Activated CD8-positive, alpha-beta memory T cell treated with anti-CD3 and anti-CD28 coated beads, Interleukin-2, amount 50 U/mL, for 1 hour (primary cell): ENCODE measurements around the gene RALGDS.

ENCODE experiments used
- DNase-seq: peaks from one replicate; pipeline ENCODE4 v3.0.0-alpha.2; 2020; ENCODE audit errors: extremely low read depth

Gene RALGDS

DNA sequence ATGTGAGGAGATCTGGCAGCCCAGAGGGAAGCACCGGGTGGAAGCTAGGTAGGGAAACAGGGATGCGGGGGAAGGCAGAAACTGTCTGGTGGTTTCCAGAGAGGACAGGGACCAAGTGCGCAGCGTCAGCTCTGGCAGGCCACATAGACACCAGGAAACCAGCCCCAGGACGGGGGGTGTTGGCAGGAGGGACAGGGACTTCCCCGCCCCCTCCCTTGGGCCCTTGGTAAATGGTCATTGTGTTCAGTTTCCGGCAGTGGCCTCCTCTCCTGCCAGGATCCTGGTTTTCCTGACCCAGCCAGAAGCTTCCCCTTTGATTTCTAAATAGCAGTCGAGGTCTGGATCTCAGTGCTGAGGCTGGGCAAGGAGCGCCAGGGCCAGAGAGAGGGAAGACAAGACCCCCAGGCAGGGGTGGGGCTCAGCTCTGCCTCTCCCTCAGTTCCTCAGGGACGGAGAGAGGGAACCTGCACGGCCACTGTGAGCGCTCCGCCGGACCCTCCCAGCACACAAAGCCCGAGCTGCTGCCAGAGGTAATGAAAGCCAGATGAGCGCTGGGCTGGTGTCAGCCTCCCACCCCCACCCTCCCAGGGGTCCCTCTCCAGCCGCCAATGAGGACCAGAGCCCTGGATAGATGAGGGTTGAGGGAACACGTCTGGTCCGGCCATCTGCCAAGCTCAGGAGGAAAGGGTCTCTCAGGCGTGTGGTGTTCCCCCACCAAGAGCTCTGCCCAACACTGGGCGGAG, 1.8 kb downstream of the RALGDS start:
- DNase-seq = no peak

DNA sequence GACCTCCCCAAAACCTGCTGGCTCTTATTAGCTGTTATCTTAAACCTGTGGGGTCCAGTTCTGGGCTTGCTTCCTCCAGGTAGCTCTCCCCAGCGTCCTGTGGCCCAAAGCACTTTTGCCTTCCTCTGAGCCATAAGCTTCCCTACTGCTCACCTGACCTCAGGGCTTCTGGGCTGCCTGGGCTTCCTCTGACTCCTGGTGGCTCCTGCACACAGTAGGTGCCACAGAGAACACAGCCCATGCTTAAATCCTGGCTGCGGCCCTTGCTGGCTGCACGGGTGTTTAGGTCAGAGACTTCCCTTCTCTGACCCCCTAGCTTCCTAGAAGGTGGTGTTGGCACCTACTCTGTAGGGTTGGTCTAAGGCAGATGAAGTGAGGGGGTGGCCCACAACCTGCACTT, 2.5 kb downstream of the RALGDS start:
- no peak for DNase-seq

DNA sequence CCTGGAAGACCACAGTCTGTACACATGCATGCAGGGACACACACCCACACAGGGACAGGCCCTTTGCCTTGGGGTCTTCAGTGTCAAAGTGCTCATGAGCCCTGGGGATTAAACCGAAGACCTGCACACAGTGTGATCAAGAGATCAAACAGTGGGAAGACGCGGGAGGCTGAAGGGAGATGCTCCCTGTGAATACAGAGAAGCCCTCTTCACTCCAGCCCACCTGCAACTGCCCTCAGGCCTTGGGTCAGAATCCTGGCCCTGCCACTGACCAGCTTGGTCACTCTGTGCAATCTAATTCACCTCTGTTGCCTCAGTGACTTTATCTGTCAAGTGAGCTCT, 2.9 kb downstream of the RALGDS start:
- no peak for DNase-seq

DNA sequence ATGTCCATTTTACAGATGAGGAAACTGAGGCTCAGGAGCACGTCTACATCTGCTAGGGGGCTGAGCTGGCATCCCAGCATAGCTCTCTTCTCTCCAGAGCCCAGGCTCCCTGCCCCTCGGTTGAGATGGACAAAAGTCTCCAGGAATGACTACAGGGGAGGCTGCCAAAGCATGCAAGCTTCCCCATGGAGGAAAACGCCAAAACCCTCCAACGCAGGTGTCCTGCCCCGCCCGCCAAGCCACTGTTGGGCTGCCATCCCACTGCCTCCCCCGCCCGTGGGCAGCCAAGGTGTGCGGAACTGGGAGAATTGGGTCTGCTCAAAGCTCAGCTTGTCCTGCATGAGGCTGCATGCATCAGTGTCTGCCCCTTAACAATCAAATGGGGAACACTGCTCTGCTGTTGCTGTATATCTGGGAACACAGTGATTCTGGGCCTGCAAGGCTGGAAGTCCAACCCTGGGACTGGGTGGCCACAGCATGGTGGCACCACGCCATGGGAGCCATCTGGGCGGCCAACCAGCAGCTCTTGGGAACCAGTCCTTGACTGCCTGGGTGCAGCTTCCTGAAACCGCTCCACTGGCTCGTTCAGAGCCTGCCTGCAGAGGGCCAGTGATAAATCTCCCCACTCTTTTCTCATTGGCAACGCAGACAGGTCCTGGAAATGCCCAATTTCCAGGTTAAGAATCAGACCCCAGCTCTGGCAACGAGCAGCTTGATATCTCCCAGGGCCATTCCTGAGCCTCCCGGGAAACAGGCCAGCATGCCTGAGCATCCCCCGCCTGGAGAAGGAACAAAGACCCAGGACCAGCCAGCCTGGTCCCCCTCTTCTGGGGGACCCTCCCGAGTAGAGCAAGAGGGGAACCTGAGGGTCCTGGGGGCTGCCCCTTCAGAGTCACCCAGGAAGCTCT, 3.5 kb downstream of the RALGDS start:
- DNase-seq = no peak

DNA sequence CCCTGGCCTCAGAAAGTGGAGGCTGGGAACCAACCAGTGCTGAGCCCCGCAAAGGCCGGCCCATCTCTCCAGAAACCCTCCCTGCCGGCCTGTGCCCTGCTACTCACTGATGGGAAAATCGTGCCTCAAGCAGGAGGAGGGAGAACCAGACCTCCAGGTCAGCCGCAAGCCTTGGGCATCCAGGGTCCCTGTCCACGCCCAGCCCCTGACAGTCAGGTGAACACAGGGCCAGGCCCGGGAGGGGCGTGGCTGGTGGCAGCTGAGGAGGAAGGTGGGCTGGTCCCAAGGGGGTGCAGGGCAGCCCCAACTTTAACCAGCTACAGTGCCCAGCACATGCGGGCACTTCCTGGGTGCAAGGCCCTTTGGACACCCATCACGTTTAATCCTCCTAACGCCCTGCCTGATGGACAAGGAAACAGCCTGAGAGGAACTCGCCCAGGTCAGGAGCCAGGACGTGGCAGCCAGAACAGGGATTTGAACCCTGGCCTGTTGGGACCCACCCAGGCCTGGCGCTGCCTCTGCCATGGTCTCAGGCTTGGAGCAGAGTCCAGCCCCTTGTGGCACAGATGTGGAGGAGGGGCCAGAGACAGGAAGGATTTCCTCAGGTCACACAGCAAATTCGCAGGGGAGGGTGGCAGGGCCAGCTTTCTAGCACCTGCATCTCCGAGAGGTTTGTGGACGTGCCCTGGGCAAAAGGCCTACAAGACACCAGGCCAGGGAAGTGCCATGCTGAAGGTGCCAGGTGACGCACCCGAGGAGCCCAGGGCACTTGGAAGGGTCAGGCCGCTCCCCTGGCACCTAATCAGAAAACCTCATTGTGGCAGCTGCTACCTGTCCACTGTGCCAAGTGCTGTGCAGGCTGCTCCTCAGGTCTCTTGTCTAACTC, 4.5 kb downstream of the RALGDS start:
- DNase-seq = no peak

DNA sequence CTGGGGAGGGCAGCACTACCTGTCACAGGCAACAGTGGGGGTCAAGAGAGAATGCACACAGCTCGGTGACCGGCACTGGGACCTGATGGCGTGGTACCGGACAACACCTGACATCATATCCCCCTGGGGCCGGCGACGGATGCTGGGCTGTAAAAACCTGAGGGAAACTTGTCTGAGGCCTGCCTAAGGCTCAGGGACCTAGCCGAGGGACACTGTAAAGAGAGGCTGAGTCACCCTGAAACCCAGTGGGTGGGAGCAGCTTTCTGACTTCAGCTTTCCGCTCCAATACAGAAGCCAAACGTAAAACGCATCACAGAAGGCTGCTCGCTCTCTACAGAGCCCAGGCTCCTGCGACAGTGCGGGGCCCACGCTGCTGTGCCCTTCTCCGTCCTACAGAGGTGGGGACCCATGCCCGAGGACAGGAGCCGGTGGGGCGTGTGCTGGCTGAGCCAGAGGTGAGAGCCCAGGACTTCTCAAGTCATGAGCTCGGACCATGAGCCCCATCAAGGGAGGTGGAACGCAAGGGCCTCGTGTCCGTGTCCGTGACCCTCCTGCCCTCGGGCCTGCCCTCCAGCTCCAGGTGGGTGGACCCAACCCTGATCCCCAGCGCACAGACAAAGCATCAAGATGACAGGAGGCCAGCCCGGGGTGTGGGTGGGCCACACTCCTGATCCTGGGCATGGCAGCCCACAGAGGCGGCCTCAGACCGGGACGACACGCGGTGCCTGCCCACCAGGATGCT, 5.3 kb downstream of the RALGDS start:
- DNase-seq = no peak

DNA sequence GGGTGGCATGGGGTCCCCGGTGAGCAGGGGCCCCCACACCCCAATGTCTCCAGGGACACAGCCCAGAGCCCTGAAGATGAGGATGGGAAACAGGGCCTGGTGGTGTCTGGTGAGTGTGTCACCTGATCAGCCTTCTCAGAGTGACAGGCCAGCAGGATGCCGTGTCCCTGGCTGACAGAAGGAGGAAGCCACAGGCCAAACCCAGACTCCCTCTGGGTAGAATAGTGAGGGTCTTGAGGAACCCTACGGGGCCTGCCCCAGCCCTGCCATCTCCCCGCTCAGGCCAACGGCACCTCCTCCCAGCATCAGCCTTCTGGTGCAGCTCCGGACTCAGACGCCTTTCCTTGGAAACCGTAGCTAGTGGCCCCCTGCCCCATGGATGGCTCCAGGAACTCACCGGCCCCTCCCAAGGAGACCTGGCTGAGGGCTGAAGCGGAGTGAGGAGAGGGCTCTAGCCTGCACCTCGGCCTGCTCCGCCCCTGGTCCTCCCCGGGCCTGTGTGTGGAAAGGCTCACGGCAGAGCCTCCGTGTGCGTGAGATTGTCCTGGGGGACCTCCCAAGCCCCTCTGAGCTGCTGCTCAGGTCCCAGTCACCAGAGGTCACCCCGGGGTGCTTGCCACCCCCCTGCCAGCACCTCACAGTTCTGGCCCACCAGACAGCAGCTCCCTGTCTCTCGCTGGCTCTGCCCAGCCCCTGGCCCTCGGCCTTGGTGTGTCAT, 6.0 kb downstream of the RALGDS start:
- no peak for DNase-seq

DNA sequence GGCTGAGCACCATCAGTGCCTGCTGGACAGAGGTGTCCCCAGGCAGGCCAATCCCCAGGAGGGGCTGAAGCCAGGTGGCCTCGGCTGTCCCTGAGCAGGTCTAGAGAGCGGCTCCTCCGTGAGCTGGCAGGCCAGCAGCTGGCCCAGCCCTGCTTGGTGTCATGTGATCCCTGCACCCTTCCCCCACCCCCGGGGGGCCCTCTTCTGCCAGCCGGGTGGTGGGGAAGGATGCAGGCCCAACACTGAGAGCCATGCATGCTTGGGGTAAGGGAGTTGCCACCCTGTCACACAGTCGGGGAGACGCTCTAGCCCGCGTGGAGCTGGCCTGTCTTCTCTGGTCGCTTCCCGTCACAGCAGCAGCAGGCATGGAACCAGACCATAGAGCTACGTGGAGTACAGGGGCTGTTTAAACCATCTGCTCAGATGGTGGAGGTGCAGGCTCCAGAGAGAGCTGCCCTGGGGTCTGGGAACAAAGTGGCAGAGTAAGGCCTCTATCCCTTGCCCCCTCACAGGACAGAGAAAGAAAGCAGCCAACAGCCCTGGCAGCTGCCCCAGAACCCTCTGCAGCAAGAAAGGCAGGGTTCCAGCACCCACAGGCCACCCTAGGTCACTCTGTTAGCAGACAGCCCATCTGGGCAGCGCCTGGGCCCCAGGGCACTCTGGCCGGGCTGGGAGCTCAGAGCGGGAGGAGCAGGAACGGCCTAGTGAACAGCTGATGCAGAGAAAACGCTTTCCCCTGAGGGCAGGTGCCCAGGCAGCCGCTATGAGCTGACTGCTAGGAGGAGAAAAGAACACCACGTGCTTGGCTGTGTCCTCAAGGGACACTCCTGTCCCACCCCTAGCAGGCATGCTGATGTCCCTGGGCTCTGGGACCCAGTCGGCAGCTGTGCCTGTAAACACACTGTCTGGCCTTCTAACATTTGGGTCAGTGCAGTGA, 6.8 kb downstream of the RALGDS start:
- DNase-seq = no peak

DNA sequence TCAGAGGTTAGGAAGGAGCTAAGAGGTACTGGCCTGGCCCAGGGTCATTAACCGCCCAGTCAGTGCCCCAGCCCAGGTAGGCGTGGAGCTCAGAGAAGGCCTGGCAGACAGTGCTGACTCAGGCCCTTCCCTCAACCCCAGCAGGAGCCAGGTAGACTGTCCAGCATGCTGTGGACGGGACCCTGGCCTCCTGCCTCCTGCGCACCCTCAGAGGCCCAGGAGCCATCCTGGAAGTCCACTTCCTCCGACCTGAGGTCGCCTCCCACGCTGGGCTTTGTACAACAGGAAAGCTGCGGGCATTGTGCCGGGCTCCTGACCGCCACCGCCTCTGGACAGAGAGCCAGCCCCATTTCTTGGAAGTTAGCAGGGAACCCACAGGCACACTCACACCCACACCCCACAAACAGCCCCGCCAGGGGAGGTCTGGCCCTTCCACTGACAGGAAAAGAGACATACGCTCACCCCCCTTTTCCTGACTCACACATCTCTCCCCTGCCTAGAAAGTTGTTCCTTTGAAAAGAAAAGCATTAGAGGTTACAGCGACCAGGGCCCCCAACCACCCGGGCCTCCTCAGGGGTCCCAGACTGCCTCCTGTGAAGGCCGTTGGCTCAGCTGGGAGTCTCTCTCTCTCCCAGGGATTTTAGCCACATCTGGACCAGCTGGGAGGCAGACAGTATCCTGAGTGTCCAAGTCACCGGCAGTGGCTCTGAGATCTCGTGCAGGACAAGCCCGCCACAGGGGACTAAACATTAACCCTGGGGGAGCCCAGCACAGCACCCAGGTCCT, 7.7 kb downstream of the RALGDS start:
- DNase-seq = no peak

DNA sequence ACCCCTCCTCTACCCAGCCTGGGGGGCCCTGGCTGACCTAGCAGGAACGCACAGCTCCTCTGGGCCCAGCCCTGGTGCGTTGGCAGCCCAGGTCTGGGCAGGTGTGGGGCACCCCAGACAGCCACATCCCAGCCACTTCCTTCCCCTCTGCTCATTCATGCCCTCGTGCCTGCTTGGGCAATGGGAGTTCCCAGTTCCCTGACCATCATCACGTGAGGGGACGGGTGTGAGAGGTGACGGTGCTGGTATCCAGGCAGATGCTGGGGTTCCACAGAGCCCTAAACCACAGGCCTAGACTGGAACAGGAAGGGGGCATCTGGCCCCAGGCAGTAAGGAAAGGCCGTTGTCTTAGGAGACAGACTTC, 8.4 kb downstream of the RALGDS start:
- no peak for DNase-seq

DNA sequence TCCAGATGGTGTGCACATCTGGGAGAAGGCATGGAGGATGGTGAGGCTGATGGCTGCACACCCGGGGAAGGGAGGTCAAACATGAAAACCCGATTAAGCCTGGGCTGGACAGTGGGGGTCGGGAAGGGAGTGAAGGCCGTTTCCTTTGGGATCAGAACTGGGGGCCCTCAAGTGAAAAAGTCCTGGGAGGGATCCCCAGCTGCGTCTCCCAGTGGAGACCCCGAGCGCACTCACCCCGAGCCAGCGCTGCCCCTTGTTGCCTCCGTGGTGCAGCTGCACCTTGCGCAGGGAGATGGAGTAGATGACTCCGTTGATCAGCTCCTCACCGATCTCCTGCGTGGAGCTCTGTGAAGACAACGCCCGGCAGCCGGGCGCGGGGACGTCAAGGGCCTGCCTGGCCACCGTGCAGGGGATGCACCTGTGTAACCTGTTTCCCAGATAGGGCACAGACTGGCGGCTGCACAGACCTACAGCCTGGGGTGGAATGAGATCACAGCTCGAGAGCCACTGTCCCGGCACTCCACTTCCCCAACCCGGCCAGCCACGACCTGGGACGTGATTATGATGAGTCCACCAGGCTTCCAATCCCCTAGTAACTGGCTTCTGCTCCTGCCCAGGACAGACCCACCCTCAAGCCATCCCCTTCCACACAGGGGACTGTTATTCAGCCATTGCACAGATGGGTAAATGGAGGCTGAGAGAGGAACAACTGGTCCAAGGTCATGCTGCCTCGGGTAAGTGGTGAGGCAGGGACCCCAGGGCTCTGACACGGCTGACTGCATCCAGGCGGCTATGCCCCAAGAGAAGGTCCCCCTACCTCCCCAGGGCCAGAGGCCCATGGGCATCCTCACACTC, 9.0 kb downstream of the RALGDS start:
- no peak for DNase-seq

DNA sequence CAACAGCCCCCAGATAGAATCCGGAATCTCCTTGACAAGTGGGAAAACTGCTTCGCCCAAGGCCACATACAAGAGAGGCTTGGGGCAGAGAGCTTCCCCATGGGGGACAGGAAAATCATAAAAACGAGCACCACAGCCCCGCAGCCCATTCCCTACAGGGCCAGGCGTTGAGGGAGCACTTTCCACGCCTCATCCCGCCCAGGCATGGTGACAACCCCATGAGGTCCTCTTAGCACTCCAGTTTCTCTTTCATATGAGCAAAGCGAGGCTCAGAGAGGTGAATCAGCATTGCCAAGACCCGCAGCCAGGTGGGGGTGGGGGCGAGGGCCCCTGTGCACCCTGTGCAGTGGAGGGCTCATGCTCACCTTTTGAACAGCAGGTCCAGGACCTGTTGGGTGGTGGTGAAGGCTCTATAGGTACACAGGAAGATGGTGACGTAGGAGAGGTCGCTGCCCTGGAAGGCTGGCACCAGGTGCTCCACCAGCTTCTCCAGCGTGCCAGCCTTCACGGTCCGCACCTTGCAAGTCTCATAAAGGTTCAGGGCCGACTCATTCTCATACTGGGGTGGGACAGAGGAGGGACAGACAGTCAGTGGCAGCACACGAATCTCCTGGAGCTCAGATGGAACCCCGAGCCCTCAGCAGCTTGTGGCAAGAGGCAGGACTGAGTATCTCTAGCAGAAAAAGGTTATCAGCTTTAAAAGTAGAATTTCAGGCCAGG, 10.9 kb downstream of the RALGDS start:
- no peak for DNase-seq

DNA sequence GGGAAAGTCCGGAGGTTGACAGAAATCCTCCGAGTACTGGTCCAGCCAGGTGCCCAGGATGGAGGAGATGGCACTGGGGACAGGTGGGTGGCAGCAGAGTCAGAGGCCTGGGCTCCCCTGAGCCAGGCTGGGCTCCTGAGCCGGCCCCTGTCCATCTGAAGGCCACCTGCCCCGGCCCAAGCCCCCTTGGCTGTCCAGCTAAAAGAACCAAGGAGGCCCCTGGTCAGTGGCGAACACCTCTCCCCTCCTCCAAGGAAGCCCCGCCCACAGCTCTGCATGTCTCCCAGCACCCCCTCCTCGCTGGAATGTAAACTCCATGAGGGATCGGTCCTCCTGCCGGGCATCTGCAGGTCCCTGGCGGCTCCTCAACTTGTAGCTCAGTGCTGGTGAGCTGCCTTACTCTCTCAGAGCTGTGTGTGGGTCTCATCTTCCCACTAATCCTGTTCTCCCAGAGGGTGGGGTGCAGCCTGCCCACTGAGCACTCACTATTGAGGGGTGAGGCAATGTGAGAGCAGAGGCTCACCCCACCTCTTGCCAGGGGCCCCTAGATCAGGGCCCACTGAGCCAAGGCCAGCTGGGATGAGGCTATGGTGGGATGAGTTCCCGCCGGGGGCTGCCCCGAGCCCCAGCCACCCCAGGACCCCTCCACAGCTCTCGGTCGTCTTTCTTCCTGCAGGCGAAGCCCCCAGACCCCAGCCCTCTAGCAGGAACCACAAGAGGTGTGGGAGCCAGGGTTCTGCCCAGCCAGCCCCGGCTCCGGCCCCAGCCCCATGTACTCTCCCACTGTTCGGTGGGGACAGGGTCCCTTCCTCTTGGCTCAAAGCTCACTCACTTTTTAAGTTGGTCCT, 12.0 kb downstream of the RALGDS start:
- DNase-seq = no peak

DNA sequence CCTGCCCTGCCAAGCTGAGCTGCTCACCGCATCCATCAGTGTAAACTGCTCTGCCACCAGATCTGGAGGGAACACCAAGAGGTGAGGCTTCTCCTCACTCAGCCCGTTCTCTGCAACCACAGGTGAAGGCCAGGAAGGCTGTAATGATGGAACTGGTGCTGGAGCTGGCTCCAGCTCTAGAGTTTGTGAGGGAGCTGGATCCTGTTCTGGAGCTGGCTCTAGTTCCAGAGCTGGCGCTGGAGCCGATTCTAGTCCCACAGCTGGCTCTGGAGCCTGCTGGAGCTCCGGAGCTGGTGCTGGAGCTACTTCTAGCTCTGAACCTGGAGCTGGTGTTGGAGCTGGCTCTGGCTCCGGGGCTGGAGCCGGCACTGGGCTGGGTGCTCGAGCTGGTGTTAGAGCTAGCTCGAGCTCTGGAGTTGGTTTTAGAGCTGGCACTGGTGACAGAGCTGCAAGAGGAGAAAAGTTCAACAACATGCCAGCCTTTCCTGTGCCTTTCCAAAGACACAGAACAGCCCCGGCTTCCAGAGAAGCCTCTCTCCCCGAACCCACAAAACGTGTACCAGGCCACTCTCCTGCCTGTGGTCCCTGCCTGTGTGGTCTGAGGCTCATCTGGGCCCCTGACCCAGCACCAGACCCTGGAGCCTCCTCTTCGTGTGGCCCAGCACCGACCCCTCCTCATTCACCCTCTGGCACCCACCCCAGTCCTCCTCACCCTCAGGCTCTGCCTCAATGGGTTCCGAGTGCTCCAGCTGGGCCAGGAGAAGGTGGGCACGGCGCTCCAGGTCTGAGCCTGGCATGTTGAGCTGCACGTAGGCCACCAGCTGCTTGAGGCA, 12.9 kb downstream of the RALGDS start:
- DNase-seq = no peak

DNA sequence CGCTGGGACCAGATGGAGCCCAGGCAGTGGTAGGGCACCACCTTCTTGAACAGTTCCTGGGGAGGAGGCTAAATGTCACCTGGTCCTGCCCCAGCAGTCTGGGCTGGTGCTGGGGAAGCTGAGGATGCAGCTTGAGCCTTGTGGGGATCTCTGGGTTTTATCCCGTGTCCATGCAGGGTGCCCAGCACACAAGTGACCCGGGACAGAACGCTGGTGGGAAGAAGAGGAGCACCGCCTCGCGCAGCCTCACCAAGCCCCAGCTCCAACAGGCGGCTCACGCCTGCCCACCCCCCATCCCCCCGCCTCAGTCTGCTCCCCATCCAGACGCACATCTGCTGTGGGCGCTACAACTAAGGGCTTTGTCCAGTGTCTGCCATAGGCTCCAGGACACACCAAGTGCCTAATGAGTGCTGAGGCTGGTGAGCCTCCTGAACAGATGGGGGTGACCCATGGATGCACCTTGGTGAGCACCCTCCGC, 13.8 kb downstream of the RALGDS start:
- no peak for DNase-seq
